NAMALWA (cell line): ENCODE measurements around the gene DYNC1LI1.
A peak's percentile ranks its signal among the peaks of the same experiment; 100 is the strongest.

Experiments used
- DNase-seq: peaks from one replicate; pipeline ENCODE4 v3.0.0-alpha.2; 2015; ENCODE audit warnings: low spot score

The DYNC1LI1 gene

GRCh38 chr3:32492684-32493436 lies 77.8 kb downstream of the DYNC1LI1 start:
- no peak for DNase-seq

- no peak for DNase-seq
Observed at GRCh38 chr3:32488474-32489008, 82.1 kb downstream of the DYNC1LI1 start.

- no peak for DNase-seq
Observed at GRCh38 chr3:32487781-32488473, 82.7 kb downstream of the DYNC1LI1 start.

GRCh38 chr3:32484436-32484835 lies 86.2 kb downstream of the DYNC1LI1 start:
- peak; percentile 73 for DNase-seq

DNA sequence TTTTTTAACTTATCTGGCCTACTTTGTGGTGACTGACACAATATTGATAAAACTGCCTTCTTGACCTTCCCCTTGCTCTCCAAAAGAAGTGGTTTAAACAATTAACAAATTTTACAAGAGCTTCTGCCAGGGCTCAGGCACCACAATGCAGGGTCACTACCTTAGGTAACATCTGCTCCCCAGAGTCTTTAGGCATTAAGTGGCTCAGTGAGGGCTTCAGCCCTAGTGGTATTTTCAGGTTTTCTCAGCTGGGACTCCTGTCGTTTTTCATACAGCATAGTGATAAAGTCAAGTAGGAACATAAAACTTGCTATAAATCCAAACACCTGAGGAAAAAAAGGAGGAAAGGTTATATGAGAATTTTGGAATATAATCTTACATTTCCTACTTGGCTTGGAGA lies 86.9 kb downstream of the DYNC1LI1 start:
- DNase-seq = peak; percentile 33

DNA sequence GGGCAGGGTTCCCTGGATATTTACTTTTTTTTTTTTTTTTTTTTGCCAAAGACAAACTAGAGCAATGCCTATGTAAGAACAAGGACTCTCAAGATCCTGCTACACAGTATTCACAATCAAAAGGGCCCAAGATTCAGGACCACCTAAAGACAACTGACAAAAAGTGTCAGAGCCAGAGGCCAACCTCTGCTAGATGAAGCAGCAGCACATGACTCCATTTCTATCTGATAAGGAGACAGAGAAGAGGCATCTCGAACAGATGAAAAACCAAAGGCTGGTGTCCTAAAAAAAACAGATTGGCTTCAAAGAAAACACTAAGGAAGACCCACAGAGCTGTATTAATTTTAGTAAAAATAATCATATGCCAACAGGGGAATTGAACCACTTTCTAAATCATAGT lies 88.0 kb downstream of the DYNC1LI1 start:
- DNase-seq = no peak

- DNase-seq = no peak
Observed at GRCh38 chr3:32481791-32482631, 88.6 kb downstream of the DYNC1LI1 start.

DNA sequence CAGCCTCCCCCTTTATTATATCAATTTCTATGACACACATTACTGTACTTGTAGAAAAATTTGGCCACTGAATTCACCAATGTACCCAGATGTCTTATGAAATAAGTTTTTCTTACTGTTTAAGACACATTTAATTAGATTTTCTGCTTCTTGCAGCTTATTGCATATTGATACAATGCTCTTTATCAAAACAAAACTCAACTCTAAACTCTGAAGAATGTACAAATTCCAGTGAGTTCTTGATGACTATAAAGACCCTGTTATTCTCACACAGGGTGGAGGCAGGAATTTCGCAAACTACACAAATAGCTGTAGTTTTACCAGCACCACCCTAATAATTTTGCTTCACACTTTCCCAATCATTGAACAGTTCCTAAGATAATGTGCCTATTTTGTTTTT lies 90.1 kb downstream of the DYNC1LI1 start:
- no peak for DNase-seq
